OCI-M2 (cell line): ENCODE results near the gene PTCRA.
"Not testable (repeated sequence)": the region's sequence is repeated elsewhere in the genome, so short reads cannot be mapped to it uniquely, and the experiment has no call there.

Source experiments
- DNase-seq: peaks from one replicate; lab custom pipeline; 2025; ENCODE audit not compliant: unreplicated experiment; lab: John Stamatoyannopoulos, UW

The PTCRA gene

DNA sequence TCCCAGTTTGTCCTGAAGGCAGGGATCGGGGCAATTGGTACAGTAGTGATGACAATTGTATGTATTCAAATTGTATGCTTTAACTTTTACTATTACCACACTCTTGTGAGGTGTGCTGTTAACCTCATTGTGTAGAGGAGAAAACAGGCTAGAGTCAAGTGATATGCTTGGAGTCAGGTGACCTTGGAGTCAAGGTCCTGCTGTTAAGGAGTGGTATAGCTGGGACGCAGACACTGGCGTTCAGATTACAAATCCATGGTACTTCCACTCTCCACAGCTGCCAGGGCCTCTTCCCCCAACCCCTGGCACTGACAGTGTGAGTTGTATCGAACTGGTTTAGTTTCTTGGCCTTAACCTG lies 23.9 kb downstream of the PTCRA start:
- DNase-seq: no peak

DNA sequence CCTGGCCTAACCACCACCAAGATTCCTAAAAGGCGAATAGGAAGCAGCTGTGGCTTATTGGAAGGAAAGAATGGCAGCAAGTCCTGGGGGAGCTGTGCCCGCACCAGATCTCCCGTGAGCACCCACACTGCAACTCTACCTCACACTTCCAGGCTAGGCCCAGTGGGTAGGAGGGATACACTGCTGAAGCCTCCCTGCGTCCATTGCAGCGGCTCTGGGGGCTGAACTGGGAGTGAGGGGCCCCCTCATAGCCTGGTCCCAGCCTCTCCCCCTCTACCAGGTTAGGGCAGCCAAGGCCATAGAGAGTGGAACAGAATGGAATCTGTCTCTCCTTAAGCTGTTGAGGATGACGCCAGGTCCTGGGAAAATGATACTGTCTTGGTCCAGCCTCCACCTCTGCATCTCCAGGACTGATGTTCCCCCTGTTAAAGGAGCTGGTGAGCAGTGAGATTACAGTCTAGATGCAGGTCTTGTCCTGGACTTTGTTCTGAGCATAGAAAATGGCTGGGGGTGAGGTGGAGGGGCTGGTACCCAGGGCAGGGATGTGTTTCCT lies 24.7 kb downstream of the PTCRA start:
- no peak for DNase-seq

DNA sequence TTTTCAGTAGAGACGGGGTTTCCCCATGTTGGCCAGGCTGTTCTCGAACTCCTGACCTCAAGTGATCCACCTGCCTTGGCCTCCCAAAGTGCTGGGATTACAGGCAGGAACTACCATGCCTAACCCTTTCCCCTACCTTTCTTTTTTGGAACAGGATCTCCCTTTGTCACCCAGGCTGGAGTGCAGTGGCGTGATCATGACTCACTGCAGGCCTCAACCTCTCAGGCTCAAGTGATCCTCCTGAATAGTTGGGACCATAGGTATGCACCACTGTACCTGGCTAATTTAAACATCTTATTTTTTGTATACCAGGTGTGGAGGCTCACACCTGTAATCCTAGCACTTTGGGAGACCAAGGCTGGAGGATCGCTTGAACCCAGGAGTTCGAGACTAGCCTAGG lies 25.5 kb downstream of the PTCRA start:
- DNase-seq: not testable (repeated sequence)

DNA sequence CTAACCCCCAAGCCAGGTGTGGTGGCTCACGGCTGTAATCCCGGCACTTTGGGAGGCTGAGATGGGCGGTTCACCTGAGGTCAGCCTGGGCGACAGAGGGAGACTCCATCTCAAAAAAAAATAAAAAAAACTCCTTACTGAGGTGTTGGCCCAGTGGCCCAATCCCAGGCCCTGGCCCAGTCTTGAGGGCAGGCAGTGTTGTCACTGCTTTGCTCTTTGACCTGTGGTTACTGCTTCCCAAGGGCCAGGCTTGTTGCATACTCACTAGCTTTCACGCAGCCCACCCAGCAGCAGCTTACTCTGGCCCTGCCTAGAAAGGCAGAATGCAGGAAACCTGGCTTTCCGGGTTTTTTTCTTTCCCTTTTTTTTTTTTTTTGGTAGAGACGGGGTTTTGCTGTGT lies 26.6 kb downstream of the PTCRA start:
- no peak for DNase-seq

DNA sequence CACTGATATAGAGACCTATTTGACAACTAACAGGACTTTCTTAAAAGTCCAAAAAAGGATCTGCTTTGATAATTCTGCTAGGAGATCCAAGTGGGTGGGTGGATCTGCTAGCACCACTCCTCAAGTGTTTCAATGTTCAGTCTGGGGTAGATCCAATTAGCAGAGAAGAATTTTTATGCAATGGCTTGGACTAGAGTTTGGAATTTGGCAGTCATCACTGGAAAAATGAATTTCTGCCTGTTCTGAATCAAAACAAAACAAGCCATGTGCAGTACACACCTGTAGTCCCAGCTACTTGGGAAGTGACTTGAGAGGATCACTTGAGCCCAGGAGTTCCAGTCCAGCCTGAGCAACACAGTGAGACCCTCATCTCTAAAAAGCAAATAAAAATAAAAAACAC lies 32.1 kb downstream of the PTCRA start:
- no peak for DNase-seq

DNA sequence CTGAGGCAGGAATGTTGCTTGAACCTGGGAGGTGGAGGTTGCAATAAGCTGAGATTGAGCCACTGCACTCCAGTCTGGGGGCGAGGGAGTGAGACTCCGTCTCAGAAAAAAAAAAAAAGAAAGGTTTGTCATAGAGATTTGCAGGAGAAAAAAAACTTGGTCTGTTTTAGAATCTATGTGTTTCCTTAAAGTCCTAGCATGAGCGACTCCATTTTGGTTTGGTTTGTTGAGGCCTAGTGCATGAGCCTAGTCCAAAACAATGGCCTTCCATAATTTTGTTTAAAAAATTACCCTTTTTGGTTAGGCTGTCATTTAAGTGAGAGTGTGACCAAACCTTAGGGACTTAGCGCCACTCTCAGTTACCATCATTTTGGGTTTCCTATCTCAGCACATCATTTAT lies 36.5 kb downstream of the PTCRA start:
- no peak for DNase-seq

DNA sequence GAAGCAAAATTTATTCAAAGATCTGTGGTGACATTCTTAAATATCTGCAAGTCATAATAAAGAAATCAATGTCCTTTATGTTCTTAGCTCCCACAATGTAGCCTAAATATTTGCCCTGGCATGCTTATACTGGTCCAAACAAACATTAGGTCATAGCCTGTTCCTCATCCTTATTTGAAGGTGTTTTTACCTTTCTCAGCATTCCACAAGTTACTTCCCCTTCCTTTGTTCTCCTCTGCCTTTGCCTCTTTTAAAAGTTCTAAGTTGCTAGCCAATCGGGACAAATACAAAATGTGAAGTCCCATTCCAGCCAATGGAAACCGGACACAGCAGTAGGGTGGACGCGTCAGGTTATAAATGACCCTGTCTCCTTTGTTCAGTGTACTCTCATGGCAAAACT lies 38.6 kb downstream of the PTCRA start:
- DNase-seq: not testable (repeated sequence)

DNA sequence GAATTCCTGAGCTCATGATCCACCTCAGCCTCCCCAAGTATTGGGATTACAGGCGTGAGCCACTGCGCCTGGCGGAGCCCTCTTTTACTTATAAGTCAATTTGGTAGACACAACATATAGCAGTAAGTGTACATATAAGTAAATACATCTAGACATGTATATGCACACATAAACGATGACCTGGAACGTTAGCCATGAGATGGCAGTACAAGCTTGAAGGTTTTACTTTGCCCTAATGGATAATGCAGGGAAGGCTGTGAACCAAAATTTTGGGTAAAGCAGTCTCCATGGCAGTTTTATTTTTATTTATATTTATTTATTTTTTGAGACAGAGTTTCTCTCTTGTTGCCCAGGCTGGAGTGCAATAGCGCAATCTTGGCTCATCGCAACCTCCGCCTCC lies 42.3 kb downstream of the PTCRA start:
- DNase-seq: no peak

DNA sequence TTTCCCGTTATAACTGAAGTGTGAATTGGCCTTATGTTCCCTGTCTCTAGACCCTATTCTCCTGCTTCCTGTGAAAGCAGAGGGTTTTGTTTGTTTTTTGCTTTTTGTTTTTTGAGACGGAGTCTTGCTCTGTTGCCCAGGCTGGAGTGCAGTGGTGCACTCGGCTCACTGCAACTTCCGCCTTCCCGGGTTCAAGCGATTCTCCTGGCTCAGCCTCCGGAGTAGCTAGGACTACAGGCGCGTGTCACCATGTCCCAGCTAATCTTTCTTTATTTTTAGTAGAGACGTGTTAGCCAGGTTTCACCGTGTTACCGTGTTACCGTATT lies 44.0 kb downstream of the PTCRA start:
- DNase-seq: no peak

DNA sequence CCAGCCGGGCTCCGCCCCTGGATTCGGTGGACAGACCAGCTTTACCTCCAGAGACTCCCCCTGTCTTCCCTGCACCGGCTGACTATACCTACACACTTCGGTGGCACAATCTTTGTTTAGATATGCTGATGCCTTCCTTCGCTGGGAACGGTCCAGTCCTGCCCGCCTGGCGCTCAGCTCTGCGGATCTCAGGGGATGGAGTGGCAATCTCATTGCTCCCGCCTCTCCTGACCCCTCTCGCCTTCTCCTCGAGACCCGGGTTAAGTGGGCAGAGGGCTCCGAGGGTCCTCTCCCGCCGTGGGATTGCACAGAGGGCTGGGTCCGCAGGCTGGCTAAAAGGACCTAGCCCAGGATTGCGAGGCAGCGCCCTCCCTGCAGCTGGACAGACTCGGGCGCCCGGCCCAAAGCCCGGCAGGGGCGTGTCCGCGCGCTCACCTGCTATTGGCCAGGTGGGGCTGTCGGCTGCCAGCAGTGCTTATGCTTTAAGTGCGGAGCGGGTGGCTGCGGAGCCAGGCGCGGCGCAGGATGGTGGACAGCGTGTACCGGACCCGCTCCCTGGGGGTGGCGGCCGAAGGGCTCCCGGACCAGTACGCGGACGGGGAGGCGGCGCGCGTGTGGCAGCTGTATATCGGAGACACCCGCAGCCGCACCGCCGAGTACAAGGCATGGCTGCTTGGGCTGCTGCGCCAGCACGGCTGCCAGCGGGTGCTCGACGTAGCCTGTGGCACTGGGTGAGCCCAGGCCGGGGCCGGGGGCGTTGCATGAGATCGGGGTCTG lies 44.6 kb downstream of the PTCRA start, which contains the start of gene GNMT:
TSS of gene GNMT (plus strand) at position 512 of the 777 bp plus-strand sequence. CDS start at position 526, 14 bp downstream.
- no peak for DNase-seq

DNA sequence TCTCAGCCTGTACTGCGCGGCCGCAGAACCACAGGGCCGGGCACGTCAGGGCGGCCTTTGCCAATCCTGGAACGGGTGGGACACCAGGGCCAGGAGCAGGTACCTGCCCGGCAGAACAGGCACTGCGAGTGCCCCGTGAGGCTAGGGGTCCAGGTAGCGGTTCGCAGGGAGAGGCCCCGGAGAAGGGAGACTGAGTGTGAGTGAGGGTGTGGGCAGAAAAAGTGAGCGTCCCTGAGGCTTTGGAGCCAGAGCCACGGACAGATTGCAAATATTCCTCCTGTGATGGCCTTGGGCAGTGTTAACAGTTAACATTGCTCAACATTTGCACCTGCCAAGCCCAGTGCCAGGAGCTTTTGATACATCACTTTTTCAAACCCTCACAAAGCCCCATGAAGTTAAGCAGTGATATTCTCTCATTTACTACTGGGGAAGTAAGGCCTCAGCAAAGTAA lies 45.2 kb downstream of the PTCRA start:
- DNase-seq: no peak

DNA sequence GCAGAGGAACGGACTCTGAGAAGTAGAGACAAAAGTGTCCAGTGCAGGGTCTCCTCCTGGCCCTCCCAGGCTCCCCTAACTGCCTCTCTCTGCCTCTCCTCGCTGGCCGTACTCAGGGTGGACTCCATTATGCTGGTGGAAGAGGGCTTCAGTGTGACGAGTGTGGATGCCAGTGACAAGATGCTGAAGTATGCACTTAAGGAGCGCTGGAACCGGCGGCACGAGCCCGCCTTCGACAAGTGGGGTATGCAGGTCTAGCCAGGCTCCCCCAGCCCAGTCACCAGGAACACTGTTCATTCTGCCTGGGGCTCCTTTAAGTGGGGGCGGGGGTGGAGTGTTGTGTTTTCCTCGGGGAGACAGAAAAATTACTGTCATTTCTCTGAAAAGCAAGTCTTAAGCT lies 46.2 kb downstream of the PTCRA start:
- DNase-seq: no peak

DNA sequence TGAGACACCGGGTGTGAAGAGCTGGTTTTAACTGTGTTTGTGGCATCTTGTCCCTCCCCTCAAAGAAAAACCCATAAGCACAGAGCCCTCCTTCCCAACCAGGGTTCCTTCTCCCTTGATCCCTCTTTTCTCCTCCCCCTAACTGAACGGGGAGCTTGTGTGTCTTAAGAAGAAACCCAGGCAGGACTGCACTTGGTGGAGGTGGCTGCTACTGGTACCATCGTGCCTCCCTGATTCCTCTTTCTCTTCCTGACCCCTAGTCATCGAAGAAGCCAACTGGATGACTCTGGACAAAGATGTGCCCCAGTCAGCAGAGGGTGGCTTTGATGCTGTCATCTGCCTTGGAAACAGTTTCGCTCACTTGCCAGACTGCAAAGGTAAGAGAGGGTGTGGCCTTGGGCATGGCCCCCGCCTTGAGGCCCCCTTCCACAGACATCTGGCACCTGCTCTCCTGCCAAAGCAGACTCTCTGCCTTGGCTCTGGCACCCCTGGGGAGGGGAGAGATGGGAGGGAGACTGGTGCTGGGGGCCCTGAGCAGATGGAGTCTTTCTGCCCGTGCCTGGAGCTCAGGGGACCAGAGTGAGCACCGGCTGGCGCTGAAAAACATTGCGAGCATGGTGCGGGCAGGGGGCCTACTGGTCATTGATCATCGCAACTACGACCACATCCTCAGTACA lies 46.8 kb downstream of the PTCRA start:
- no peak for DNase-seq

DNA sequence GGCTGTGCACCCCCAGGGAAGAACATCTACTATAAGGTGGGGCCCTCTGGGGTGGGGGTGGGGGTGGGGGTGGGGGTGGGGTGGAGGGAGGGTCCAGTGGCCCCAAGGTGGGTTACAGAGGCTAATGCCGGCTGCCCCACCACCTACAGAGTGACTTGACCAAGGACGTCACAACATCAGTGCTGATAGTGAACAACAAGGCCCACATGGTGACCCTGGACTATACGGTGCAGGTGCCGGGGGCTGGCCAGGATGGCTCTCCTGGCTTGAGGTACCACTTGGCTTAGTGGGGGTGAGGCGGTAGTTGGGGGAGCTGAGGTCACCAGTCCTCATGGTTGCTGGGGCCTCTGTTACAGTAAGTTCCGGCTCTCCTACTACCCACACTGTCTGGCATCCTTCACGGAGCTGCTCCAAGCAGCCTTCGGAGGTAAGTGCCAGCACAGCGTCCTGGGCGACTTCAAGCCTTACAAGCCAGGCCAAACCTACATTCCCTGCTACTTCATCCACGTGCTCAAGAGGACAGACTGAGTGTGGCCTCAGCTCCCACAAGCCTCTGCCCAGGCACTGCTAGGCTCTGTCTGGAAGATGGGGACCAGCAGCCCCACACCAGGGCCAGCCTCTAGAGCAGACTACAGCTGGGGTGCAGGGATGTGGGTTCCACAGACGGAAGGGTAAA lies 47.5 kb downstream of the PTCRA start:
- no peak for DNase-seq

DNA sequence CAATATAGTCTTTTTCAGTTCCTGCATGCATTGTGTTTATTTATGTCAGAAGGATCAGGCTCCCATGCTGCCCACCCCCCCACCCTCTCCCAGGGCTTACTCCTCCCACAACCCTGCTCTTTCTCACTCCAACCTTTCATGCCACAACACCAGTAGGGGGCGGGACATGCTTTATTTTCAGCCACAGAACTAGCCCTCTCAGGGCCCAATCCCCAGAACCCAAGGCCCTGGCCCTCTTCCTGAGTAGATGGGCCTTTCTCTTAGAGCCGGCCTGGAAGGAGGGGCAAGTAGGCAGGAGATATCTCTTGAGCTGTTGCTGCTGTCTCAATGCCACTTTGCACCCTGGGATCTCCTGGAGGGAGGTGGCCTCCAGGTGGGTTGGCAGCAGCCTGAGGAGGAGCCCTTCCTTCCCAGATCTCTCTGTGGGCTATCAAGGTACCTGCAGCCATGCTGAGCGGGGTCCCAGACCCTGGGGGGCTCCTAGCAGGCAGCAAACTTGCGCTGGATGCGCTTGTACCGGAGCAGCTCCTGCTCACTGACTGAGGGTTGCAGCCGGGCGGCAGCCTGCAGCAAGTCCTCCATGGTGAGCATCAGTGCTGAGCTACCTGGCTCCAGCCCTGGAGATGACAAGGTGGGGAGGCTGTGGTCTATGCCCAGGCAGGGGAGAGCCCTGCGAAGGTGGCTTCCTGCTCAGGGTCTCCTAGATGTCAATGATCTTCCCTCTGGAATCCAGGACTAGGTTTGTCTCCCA lies 48.2 kb downstream of the PTCRA start:
- DNase-seq: peak; percentile 35

DNA sequence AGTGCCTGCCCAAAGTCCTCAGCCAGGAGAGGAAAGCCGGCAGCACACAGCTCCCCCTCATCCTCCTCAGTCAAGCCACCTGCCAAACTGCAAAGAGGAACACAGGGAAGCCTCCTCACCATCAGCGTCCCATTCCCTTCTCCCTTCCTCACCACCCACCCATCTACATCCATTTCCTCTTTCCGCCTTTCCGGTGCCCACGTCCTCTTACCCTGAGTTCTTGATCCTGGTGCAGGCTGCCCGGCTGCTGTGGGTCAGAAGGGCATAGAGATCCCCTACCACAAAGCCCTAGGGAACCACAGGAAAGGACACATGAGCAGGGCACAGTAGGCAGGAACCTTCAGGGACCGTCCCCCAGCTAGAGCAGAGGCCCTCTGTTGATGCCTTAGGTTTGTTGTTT lies 50.7 kb downstream of the PTCRA start:
- no peak for DNase-seq

DNA sequence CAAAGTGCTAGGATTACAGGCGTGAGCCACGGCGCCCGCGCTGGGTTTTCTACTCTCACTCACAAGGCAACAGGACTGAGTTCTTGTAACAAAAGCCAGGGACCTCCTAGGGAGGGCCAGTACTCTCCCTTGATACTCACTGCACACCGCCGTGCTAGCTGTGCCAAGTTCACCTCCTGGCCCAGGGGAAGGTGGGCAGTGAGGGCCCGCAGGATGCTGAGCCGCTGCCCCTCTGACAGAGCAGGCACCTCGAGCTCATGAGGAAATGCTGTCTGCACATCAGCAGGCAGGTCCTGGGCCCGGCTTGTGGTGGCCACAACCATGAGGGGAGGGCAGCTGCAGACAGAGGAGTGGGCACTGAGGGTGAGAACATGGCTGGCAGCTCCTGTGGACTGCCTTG lies 51.4 kb downstream of the PTCRA start:
- DNase-seq: no peak

DNA sequence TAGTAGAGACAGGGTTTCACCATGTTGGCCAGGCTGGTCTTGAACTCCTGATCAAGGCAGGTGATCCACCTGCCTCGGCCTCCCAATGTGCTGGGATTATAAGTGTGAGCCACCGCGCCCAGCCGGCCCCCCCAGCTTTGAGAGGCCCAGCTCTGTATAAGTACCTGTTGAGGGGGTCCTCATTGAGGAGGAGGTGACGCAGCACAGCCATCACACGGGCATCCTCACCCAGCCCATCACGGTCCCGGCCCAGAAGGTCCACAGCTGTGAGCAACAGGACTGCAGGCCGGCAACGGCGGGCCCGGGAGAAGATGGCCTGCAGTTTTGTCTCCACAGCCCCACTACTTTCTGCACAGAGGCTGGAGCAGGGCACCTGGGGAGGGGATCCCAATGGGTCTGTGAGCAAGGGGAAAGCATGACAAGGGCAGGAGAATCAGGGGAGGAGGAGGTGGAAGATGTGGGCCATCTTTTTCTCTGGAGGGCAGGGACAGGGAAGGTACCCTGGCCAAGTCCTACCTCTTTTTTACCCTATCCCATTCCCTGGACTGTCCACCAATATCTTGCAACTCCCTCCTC lies 52.4 kb downstream of the PTCRA start:
- DNase-seq: no peak

DNA sequence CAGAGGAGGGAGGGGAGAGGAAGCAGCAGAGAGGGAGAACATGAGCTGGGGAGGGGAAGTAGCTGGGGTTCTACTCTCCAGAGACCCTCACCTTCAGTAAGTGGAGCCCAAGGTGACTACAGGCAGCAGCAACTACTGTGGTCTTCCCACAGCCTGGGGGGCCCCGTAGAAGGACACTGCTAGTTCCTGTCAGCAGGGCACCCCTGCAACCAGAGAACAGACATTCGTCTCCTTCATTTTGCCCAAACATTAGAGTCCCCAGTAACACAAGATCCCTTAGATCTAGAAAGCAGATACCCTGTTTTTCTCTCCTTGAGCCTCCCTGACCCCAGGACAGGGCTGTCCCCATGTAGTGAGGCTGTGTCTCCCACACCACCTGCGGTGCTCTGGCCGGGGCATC lies 52.9 kb downstream of the PTCRA start:
- no peak for DNase-seq

DNA sequence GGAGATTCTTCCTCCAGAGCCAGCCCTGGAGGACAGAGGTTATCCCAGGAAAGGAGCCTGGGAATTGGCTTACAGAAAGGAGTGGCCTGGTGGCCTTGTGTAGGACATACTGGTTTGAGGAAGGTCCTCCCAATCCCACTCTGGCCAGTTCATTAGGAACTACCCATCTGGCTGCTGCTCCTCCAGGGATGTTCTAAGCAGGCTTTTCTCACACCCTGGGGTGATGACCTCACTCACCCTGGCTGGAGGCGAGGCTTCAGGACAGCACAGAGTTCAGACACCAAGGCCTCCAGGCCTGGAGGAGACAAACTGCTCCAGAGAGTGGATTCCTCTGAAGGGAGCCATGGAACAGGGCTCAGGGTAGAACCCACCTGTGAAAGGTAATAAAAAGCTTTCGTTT lies 53.6 kb downstream of the PTCRA start:
- DNase-seq: no peak

DNA sequence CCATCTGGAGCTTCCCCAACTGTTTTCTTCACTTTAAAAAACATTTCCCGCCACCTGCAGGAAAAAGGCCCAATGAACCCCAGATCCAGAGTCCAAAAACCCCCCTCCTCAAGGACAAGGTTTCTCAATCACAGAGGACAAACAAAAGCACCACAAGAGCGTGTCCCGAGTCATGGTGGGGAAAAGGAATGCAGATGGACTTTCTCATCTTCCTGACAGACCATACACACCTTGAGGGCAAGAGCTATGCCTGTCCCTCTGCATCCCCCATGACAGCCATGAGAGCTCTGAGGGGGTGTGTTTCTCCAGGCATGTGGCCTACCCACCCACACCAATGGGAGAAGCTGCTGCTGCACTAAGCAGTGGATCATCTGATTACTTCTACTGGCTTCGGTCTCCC lies 54.1 kb downstream of the PTCRA start:
- no peak for DNase-seq
